LoVo (cell line): Measurements from ENCODE around the gene CPNE2.
"Not testable (repeated sequence)": the region's sequence is repeated elsewhere in the genome, so short reads cannot be mapped to it uniquely, and the experiment has no call there.

Source experiments
- DNase-seq: peaks from one replicate; pipeline ENCODE4 v3.0.0-alpha.2; 2016; ENCODE audit warnings: low spot score

CPNE2 gene

DNA sequence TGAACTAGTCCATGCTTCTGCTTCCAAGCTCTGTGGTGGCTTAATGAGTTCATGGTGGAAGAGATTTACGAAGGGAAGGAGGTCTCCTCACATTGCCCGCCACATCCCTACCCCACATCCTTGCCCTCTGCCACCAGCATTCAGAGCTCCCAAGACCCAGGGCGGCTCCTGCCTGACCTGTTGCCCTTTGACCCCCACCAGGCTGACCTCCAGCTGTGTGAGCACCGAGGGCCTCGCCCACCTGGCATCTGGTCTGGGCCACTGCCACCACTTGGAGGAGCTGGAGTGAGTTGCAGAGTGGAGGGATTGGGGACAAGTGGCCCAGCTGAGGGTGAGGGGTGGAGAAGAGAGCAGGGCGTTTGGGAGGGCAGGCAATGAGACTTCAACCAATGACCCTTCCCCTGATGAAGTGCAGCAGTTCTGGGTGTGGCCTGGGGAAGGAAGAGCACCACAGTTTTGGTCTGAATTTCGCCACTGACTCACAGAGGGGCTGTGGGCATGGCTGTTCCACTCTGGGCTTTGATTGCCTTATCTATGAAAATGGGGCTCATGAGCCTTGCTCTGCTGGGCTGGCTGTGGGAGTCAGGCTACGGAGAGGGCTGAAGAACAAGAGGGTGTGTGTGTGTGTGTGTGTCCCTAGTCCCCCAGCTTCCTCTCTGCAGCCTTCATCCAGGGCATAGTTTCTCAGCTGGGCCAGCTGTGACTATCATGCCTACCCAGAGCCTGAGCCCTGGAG lies 22.6 kb upstream of the CPNE2 start:
- no peak for DNase-seq

DNA sequence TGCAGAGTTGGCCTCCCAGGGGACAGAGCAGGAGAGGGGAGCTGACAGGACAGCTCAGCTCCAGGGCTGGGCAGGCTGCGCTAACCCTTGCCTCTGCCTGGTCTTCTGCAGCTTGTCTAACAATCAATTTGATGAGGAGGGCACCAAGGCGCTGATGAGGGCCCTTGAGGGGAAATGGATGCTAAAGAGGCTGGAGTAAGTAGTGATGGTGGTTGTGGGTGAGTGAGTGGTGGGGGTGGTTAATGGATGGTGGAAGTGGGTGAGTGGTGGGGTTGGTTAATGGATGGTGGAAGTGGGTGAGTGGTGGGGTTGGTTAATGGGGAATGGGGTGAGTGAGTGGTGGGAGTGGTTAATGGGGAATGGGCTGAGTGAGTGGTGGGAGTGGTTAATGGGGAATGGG lies 22.0 kb upstream of the CPNE2 start:
- no peak for DNase-seq

DNA sequence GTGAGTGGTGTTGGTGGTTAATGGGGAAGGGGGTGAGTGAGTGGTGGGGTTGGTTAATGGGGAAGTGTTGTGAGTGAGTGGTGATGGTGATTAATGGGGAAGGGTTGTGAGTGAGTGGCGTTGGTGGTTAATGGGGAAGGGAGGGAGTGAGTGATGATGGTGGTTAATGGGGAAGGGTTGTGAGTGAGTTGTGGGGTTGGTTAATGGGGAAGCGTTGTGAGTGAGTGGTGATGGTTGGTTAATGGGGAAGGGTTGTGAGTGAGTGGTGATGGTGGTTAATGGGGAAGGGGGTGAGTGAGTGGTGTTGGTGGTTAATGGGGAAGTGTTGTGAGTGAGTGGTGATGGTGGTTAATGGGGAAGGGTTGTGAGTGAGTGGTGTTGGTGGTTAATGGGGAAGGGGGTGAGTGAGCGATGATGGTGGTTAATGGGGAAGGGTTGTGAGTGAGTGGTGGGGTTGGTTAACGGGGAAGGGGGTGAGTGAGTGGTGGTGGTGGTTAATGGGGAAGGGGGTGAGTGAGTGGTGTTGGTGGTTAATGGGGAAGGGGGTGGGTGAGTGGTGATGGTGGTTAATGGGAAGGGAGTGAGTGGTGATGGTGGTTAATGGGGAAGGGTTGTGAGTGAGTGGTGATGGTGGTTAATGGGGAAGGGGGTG lies 21.2 kb upstream of the CPNE2 start:
- DNase-seq: not testable (repeated sequence)

DNA sequence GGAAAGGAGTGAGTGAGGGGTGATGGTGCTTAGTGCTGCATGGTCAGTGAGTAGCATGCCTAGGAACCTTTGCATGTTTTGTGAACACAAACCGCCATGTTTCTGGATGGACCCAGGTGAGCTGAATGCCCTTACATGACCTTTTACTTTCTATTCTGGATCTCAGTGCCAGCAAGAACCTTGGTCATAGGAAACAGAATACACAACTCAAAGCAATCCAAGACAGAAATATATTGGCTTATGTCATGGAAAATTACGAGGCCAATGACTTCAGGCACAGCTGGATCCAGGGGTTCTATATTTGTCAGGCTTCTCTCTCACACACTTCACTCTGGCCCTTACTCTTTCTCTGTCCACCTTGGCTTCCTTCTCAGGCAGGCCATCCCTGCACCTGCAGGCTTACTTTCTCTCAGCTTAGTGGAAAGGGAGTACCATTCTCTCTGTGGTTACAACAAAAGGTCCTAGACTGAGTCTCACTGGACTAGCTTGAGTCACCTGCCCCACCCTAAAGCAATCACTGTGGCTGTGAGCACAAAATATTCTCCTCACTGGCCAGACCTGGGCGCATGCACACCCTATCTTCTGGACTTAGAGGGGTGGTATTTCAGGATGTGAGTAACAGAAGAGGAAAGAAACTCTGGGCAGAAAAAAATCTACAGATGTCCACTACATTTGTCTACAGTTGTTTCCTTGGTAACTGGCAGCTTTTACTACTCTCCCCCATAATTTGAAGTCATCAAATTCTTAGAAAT lies 20.4 kb upstream of the CPNE2 start:
- no peak for DNase-seq

DNA sequence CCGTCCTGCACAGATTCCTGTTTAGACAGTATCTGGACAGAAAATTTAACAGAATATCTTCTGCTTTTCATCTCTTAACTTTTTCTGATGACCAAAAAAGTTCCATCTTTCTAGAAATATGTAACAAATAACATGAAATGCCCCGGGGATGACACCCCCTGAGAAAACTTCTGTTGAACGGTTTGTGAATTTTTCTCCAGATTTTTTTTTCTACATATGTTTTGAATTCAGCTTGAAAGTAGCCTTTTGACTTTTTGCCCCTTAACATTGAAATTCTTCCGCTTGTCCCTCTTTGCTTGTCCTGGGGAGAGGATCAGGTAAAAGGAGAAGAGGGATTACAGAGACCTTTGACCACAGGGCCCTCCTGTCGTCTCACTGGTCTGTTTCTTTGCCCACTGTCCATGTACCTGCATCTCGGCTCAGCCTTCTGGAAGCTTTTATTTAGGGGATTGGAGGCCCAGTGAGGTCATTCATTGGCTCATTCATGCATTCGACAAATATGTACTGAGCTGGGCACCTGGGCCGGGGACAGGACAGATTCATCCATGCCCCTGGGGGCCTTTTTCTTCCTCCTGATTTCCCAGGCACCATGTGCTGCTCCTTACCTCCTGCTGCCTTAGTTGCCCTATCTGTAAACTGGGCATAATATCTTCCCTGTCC lies 19.6 kb upstream of the CPNE2 start:
- DNase-seq: no peak

DNA sequence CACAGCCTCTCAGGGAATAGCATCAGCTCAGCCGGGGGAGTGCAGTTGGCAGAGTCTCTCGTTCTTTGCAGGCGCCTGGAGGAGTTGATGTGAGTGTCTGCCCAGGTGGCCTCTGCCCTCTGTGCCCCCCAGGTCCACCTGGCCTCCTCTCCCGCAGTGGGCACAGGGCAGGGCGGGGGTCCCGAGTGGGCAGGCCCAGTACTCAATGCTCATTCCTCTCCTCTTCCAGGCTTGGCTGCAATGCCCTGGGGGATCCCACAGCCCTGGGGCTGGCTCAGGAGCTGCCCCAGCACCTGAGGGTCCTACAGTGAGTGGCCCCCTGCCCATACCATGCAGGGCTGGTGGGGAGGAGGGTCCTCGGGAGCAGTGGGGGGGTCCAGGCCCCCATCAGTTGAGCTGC lies 14.7 kb upstream of the CPNE2 start:
- no peak for DNase-seq

DNA sequence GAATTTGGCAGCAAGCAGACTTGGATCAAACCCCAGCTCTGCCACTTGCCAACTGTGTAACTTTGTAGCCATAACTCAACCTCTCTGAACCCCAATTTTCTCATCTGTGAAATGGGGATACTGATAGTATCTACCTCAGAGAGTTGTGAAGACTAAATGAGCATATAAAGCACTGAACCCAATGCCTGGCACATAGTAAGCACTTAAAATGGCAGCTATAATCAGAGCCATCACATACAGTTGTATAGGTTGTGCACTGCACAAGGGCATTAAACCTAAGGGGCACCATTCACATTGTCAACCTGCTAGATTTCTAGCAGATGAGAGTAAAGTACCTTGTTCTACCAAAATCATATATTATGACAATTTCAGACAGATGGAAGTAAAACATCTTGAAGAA lies 10.6 kb upstream of the CPNE2 start:
- DNase-seq: no peak

DNA sequence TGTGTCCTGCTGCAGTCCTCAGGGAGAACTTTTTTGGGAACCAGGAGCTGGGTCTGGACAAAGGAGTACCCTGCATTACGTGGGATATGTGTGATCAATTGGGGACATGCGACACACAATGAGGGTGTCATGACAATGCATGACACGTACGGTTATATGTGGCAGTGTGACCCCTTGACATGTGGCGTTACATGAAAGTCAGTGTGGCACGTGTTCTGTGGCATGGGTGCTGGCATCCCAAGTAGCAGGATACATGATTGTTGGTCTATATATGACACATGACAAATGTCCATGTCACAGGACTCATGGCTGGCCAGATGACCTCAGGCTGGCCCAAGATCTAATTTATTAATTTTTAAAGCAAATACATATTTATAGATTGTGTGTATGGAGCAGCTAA lies 9.7 kb upstream of the CPNE2 start:
- DNase-seq: no peak

DNA sequence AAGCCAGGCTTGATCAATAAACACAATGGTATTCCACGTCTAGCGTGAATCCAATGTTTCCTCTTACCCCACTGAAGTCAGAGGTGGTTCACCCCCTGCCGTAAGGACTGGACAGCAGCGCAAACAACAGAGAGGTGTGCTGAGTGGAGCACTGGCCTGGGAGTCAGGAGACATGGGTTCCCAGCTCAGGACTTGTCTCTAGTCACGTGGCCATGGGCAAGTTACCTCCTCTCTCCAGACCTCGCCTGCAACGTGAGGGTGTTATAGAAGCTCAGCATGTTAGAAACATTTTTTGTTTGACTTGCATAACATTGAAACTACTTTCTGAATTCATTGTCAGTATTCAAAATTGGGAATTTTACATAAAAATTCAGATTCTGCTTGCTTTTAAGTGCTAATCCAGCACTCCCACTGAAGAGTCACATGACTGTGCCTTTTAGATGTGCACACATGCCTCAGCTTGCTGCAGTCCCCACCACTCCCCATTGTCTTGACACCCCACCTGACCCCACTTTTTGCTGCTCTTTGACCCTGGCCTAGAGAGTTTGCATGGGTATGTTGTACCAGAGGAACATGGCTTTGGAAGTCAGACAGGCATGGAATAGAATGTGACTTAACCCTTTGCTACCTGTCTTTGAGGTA lies 8.8 kb upstream of the CPNE2 start:
- no peak for DNase-seq

DNA sequence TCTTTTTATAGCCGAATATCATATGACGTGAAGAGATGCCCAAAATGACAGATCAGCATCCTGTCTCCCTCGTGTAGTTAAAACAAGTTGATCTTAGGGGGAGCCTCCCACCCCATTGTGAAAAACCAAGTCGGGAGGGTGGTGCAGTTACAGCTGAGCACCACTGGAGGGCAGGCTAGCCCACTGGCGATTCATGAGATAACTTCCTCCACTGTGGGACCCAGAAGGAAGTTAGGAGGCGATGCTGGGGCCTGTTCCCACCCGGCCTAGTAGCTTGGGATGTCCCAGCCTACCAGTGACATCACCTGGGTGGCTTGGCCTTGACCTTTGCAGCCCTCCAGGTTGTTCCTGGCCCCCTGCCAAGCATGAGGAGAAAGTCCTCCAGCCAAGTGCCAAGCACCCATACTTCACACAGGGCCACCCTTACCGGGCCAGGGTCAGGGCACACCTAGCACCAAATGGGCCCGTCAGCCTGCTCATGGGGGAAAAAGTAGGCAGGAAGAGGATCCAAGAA lies 8.1 kb upstream of the CPNE2 start:
- DNase-seq: peak; percentile 58

DNA sequence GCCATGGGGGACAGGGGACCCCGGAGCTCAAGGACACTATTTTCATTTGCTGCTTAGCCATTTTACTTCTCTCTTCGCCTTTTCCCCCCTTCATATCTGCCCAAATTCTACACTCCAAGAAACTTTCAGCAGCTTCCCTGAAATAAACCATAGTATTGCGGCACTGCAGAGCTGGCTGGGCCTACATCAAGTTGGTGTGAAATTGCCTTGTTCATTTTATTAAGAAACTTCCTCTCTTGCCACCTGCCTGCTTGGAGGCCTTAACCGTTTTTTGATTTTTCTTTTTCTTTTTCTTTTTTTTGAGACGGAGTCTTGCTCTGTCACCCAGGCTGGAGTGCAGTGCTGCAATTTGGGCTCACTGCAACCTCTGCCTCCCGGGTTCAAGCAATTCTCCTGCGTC lies 7.4 kb upstream of the CPNE2 start:
- DNase-seq: no peak

DNA sequence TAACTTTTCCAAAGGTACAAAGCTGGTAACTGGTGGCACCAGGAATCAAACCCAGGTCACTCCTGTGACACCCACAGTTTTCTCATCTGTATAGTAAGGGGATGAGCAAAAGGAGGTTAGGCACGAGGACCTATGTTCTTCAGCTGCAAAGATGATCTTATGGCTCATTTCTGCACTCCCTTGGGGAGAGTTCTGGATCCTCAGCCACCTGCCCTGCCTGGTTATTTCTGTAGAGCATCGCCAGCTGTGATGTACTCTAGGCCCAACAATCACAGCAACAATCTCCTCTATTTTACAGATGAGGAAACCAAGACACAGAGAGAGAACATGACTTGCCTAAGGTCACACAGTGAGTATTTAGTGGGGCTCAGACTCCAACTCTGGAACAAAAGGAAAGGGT lies 5.4 kb upstream of the CPNE2 start:
- no peak for DNase-seq

DNA sequence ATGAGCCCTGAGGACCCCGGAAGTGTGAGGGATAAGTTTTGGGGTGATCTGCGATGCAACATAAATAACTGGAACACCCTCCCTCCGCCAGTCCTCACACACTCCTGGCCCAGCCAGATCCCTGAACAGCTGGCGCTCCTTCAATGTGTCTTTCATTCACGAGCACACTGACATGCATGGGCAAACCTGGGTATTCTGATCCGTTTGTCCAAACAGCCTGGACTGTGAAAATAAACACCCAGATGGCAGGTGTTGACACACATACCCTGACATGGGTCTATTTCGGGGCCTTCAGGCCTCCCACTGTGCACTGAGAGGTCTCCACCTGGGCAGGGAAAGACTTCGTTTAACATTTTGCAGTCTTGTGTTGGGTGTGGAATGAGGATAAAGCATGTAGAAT lies 3.0 kb upstream of the CPNE2 start:
- no peak for DNase-seq

DNA sequence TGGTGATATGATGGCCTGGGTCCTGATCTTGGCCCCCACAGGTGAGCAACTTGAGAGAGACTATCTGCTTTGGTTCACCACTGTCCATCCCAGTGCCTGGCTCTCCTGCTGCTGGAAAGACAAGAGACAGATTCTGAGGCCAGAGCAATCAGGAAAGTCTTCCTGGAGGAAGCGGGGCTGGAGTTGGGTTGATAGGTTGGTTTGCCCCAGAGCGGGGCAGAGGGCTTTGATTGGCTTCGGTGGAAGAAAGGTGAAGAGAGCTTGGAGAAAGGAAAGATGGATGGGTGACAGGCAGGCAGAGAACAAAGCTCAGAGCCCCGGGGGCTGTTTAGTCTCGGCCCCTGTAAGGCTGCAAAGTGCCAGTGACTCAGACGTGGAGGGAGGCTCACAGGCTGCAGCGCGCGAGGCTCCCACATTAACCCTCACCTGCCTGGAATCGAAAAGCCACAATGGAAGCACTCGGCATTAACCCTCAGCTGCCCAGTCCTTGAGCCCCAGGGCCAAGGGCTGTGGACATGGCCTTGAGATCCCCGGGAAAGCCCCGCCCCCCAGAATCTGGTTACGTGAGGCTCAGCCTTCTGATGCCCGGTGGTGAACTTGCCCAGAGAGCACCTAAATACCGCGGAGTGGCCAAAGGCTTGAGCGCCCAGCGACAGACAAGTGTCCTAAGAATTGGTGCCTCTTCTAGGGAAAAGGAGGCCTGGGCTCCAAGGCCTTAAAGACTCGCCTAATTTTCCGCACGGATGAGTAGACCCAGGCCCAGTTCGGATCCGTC lies 996 bp upstream of the CPNE2 start:
- no peak for DNase-seq

DNA sequence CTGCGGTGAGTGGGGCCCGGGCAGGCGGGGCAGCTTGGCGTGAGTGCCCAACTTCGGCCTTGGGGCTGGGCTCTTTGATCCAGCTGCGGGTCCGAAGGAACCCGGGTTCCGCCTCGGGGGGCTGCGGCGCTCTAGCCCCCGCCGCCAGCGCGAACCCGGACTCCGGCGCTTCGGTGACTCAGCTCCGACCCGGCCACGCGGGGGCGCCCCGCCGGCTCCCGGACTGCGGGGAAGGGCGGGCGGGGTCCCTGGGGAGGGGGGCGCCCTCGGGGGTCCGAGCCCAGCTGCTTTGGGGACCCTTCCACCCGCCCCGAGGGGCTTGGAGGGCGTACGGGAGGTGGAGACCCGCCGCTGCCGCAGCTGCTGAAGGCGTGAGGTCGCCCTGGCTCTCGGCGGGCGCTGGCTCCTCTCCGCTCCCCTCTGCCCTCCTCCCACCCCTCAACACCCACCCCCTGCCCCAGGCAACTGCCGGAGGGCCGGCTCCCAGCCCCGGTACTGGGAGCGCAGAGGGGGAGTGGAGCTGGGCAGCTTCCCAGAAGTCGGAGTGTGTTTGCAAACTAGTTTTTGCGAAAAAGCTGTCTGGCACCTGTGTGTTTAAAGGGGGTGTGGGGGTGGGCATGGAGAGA lies 516 bp downstream of the CPNE2 start:
- peak; percentile 18 for DNase-seq

DNA sequence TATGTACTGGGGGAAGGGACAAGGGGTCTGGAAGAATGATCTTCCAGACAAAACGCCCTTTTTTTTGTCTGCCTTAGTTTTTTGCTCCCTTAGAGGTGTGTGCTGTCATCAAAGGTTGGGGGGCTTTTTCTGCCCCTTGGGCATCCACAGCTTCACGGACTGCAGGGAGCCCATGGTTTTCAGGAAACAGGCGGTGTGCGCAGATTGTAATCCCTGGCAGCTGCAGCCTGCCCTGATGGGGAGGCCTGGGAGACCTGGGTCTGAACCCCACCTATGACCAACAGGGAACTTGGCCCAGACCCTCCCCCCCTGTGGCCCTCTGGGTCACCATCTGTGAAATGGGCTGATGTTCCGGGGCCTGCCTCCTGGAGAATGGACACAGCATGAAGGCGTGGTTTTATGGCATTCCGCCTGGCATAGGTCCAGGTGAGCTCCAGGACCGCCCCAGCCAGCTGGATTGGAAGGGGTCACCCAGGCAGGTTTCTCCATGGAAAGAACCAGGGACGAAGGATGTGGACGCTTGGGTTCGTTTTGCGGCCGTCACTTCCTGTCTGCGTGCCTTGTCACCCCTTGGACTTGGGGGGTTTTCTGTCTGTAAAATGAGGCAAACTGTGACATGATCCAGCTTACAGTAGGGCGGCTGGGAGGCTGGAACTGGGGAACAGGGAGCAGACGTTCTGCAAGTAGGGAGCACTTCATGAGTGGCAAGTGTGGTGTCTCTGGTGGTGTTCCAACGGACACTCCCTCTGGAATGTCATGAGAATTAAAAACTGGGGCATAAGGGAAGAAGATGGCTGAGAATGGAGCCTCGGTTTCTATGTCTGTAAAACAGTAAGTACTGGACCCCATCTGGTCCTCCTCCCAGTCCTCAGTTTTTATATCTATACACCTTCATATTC lies 1.5 kb downstream of the CPNE2 start:
- DNase-seq: peak; percentile 31

DNA sequence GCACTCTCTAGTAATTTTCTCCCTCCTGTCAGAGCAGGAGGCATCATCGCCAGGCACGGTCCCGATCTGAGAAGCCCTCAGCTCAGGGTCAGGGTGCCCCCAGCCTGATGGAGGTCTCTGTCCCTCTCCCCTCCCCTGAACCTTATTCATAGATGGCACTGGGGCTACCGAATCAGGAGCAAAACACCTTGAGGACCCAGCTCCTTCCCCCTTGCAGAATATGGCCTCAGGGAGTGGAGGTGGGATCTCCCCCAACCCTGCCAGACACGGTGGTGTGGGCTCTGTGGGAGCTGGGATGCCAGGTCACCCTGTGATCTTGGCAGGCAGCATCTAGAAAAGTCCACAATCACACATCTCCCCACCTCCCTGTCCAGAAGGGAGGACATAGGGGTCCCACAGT lies 2.5 kb downstream of the CPNE2 start:
- DNase-seq: no peak

DNA sequence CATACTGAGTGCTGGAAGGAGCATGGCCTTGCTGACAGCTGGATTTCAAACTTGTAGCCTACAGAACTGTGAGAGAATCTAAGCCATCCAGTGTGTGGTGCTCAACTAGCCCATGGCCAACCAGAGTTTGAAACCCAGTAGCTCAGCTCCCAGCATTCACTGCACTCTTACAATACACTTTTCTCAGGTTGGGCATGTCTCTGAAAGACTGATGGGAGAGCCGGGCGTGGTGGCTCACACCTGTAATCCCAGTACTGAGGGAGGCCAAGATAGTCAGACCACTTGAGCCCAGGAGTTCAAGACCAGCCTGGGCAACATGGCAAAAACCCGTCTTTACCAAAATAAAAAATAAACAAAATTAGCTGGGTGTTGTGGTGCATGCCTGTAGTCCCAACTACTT lies 3.8 kb downstream of the CPNE2 start:
- no peak for DNase-seq

DNA sequence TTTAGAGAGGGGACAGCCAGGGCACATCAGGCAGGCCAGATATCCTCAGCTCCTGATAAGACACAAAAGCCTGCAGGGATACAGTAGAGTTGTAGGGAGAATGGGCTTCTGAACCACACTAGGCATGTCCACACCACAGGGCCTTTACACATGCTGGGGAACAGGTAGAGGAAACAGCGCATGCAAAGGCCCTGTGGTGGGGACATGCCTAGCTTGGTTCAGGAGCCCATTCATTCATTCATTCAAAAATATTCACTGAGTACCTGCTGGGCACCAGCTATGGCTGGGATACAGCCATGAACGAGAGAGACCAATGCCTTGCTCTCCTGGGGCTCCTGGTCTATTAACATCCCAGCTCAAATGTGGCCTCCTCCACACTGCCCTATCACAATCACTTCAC lies 4.4 kb downstream of the CPNE2 start:
- DNase-seq: no peak
